SK-N-MC (cell line): ENCODE results near the gene SRRM2.

Experiments used
- EZH2 ChIP-seq: fragments of 200-600 bp; sonication (generic); IDR thresholded peaks from one replicate; pipeline ENCODE4 v1.6.1; 2017; ENCODE audit warnings: antibody characterized with exemption
- POLR2AphosphoS5 ChIP-seq: IDR thresholded peaks from 2 replicates; pipeline ENCODE4 v1.6.1; 2012; ENCODE audit warnings: mild to moderate bottlenecking, low read depth, low read length, borderline replicate concordance

DNA sequence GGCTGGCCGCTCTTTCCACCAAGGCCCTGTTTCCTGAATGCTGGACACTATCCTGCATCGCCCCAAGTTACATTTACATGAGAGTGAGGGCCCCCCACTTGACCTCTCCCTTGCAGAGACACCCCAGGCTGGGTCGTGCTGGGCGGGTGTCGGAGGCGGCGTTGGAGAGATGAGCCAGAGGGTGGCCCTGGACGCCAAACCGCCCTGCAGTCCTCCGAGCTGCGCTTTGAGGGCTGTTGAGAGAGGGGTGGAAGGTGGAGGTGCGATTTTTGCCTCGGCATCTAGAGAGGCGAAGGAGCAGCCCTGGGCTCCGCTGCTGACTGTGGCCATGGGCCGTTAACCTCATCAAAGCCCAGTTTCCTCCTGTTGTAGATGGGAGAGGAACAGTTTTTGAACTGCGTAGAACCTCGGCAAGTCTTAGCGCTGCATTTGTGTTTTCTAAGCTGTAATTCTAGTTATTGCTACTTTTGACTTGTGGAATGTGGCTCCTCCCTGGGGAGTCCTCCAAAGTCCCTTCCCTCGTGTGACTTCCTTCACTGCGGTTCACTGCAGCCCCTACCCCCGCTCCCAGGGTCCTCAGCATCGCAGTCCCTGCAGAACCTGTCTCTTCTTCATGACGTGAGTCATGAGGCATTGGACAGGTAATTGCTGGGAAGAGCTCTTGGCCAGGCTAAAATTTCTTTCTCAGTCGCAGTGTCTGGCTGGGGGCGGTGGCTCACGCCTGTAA lies 25.6 kb downstream of the SRRM2 start:
- no peak for TF ChIP-seq EZH2
- TF ChIP-seq POLR2AphosphoS5, result no peak; the same call in 1 of the 2 replicates
